GM21526 (cell line): ENCODE results near the gene NPDC1.
"Not testable (repeated sequence)": the region's sequence is repeated elsewhere in the genome, so short reads cannot be mapped to it uniquely, and the experiment has no call there.

Source experiments
- ATAC-seq: cut with Tn5 transposase; IDR thresholded peaks from one replicate; pipeline ENCODE4 v1.9.1; 2021; ENCODE audit warnings: moderate library complexity; ENCODE audit not compliant: unreplicated experiment, low FRiP score

The NPDC1 gene

GRCh38 chr9:137014776-137015539 is 31.0 kb downstream of the NPDC1 start:
- ATAC-seq: no peak

- no peak for ATAC-seq
Observed at GRCh38 chr9:137014166-137014565, 31.8 kb downstream of the NPDC1 start.

GRCh38 chr9:137013571-137013940 is 32.4 kb downstream of the NPDC1 start:
- no peak for ATAC-seq

- ATAC-seq: no peak
Observed at GRCh38 chr9:137012694-137013570, 33.0 kb downstream of the NPDC1 start.

GRCh38 chr9:137011907-137012675 is 33.9 kb downstream of the NPDC1 start:
- no peak for ATAC-seq

- no peak for ATAC-seq
Observed at GRCh38 chr9:137011156-137011555, 34.8 kb downstream of the NPDC1 start.

- ATAC-seq: no peak
Observed at GRCh38 chr9:137009938-137010732, 35.8 kb downstream of the NPDC1 start.

- no peak for ATAC-seq
Observed at GRCh38 chr9:137009217-137009616, 36.8 kb downstream of the NPDC1 start.

GRCh38 chr9:137008312-137008711 is 37.7 kb downstream of the NPDC1 start:
- ATAC-seq: no peak

GRCh38 chr9:137007816-137008270 is 38.1 kb downstream of the NPDC1 start:
- ATAC-seq: no peak

GRCh38 chr9:137007108-137007815 is 38.7 kb downstream of the NPDC1 start:
- no peak for ATAC-seq

- ATAC-seq: no peak
Observed at GRCh38 chr9:137006116-137007003, 39.6 kb downstream of the NPDC1 start.

GRCh38 chr9:137004285-137004684 is 41.7 kb downstream of the NPDC1 start:
- not testable (repeated sequence) for ATAC-seq

GRCh38 chr9:137002646-137003041 is 43.3 kb downstream of the NPDC1 start:
- ATAC-seq: no peak

- no peak for ATAC-seq
Observed at GRCh38 chr9:137001857-137002645, 43.9 kb downstream of the NPDC1 start.

GRCh38 chr9:137000177-137000930 is 45.6 kb downstream of the NPDC1 start:
- no peak for ATAC-seq

GRCh38 chr9:136997830-136998234 is 48.1 kb downstream of the NPDC1 start:
- ATAC-seq: no peak
